Smooth muscle cell (in vitro differentiated cells): ENCODE measurements around the gene FBXL5. TPM values are rescaled to one million over a fixed set of nuclear protein-coding genes. Genes with fewer than 3 reads are reported as not detected.

Source experiments
- DNase-seq: peaks from one replicate; lab custom pipeline; 2025; ENCODE audit not compliant: unreplicated experiment; lab: John Stamatoyannopoulos, UW
- H2AFZ ChIP-seq: fragments of 200-600 bp; sonication (generic); 2 replicates; pipeline ENCODE4 v1.6.0; 2016; ENCODE audit warnings: antibody characterized with exemption, low read depth, mild to moderate bottlenecking
- H3F3A ChIP-seq: fragments of 200-600 bp; sonication (generic); 2 replicates; pipeline ENCODE4 v1.6.0; 2017; ENCODE audit warnings: antibody characterized with exemption, low read depth
- H3K27ac ChIP-seq: fragments of 200-600 bp; sonication (generic); 2 replicates; pipeline ENCODE4 v1.5.1; 2016; ENCODE audit warnings: low read depth, mild to moderate bottlenecking
- H3K27me3 ChIP-seq: fragments of 200-600 bp; sonication (generic); 2 replicates; pipeline ENCODE4 v1.6.1; 2016; ENCODE audit warnings: low read depth, mild to moderate bottlenecking
- H3K36me3 ChIP-seq: fragments of 200-600 bp; sonication (generic); 2 replicates; pipeline ENCODE4 v1.5.1; 2016; ENCODE audit warnings: low read depth
- H3K4me1 ChIP-seq: fragments of 200-600 bp; sonication (generic); 2 replicates; pipeline ENCODE4 v1.5.1; 2016; ENCODE audit warnings: low read depth
- H3K4me2 ChIP-seq: fragments of 200-600 bp; sonication (generic); 2 replicates; pipeline ENCODE4 v1.6.0; 2016; ENCODE audit warnings: mild to moderate bottlenecking
- H3K4me3 ChIP-seq: fragments of 200-600 bp; sonication (generic); 2 replicates; pipeline ENCODE4 v1.5.1; 2016; ENCODE audit warnings: mild to moderate bottlenecking
- H3K79me2 ChIP-seq: fragments of 200-600 bp; sonication (generic); 2 replicates; pipeline ENCODE4 v1.6.0; 2016; ENCODE audit warnings: low read depth, mild to moderate bottlenecking
- H3K9ac ChIP-seq: fragments of 200-600 bp; sonication (generic); 2 replicates; pipeline ENCODE4 v1.6.0; 2016; ENCODE audit warnings: low read depth
- H3K9me3 ChIP-seq: fragments of 200-600 bp; sonication (generic); replicated peaks from 2 replicates; pipeline ENCODE4 v1.5.1; 2016; ENCODE audit warnings: low read depth
- H4K20me1 ChIP-seq: fragments of 200-600 bp; sonication (generic); 2 replicates; pipeline ENCODE4 v1.6.0; 2016; ENCODE audit warnings: low read depth
- WGBS: methylation state at CpG from one replicate; pipeline ENCODE4 v1.1.7; 2016; ENCODE audit warnings: low lambda C conversion rate; 5-methylcytosine and 5-hydroxymethylcytosine counted together
- polyA plus RNA-seq: library from polyadenylated mRNA; unstranded; fragments of >200 nt; fragmentation: Nextera tagmentation; extraction: Ambion mirVana; gene quantifications from 2 replicates; pipeline ENCODE4 v1.2.1, GENCODE V29; 2016
- total RNA-seq: library from RNA; depleted of rRNA; stranded (reverse); fragments of >200 nt; gene quantifications from 2 replicates; pipeline ENCODE4 v1.2.3, GENCODE V29; 2014
- TF ChIP-seq, protein P1 (sequence below): fragments of 200-600 bp; sonication (generic); IDR thresholded peaks from 2 replicates; pipeline ENCODE4 v1.5.1; 2017; ENCODE audit warnings: borderline replicate concordance, mild to moderate bottlenecking, antibody characterized with exemption; ENCODE audit not compliant: insufficient read depth, poor library complexity, severe bottlenecking

Gene FBXL5
- total and polyA plus RNA-seq, 2 experiments from 2014 or later, result 47.0 to 94.6 TPM

DNA sequence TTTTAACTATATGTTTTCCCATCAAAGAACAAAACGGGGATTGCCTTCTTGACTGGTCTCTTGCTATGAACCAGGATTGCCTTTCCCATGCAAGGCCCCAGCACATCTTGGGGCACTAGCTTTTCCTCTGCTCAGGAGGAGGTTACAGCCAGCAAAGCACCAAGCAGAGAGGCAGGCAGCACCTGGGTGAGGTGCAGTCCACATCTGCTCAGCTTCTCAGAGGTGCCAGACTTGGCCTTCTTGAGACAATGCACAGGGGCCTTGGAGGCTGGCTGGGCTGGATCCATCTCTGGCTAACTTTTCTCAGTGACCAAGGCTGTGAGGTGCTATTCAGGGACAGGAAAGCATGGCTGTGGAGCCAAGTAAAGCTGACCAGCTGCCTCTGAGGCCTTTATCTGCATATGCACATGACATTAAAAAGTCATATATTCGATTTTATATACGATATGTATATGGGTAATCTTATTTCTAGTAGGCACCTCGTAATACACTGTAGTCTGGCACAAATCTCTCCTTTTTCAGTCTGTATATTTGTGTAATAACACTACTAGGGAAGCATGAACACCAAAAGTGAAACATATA, 98.6 kb downstream of the FBXL5 start:
- no peak overlapping the region for H3K27ac ChIP-seq
- no peak for DNase-seq
- H3K27me3 ChIP-seq, result no peaks in the 10 kb centered on the region
- TF ChIP-seq, protein P1, sequence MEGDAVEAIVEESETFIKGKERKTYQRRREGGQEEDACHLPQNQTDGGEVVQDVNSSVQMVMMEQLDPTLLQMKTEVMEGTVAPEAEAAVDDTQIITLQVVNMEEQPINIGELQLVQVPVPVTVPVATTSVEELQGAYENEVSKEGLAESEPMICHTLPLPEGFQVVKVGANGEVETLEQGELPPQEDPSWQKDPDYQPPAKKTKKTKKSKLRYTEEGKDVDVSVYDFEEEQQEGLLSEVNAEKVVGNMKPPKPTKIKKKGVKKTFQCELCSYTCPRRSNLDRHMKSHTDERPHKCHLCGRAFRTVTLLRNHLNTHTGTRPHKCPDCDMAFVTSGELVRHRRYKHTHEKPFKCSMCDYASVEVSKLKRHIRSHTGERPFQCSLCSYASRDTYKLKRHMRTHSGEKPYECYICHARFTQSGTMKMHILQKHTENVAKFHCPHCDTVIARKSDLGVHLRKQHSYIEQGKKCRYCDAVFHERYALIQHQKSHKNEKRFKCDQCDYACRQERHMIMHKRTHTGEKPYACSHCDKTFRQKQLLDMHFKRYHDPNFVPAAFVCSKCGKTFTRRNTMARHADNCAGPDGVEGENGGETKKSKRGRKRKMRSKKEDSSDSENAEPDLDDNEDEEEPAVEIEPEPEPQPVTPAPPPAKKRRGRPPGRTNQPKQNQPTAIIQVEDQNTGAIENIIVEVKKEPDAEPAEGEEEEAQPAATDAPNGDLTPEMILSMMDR, result no peak
- H3K36me3 ChIP-seq, result peaks cover 3% of the 10 kb centered on the region
- H3K4me1 ChIP-seq, result no peaks in the 10 kb centered on the region
- no peak overlapping the region for H3K4me3 ChIP-seq
- H3K9me3 ChIP-seq, result no peaks in the 10 kb centered on the region
- H2AFZ ChIP-seq, result no peak overlapping the region
- whole genome bisulfite sequencing, result 96% methylated on average over 4 of the region's 4 CpGs
- H3F3A ChIP-seq, result no peaks in the 10 kb centered on the region
- H4K20me1 ChIP-seq, result no peaks in the 10 kb centered on the region
- no peak overlapping the region for H3K4me2 ChIP-seq
- no peak overlapping the region for H3K9ac ChIP-seq
- no peaks in the 10 kb centered on the region for H3K79me2 ChIP-seq

Other genes with a start within 250 kb of the FBXL5 start
- 1.6 and 5.3 TPM in 2 replicates for gene C1QTNF7, start 227.3 kb downstream of the FBXL5 start, total RNA-seq
- gene C1QTNF7, start 227.3 kb downstream of the FBXL5 start, polyA plus RNA-seq, result 0.91 and 2.3 TPM in 2 replicates
- 12.8 and 26.4 TPM in 2 replicates for gene CC2D2A, start 185.5 kb downstream of the FBXL5 start, total RNA-seq
- gene CC2D2A, start 185.5 kb downstream of the FBXL5 start, polyA plus RNA-seq, result 15.0 and 17.4 TPM in 2 replicates
- gene FAM200B, start 26.5 kb upstream of the FBXL5 start, total RNA-seq, result 24.1 and 51.7 TPM in 2 replicates
- 49.8 and 52.1 TPM in 2 replicates for gene FAM200B, start 26.5 kb upstream of the FBXL5 start, polyA plus RNA-seq
- gene BST1, start 47.7 kb upstream of the FBXL5 start, total RNA-seq, result 4.8 and 5.2 TPM in 2 replicates
- gene BST1, start 47.7 kb upstream of the FBXL5 start, polyA plus RNA-seq, result 5.2 and 9.6 TPM in 2 replicates
- not detected in 2 replicates for gene CD38, start 123.0 kb upstream of the FBXL5 start, total RNA-seq
- not detected in 2 replicates for gene CD38, start 123.0 kb upstream of the FBXL5 start, polyA plus RNA-seq